Fibroblast of skin of scalp (primary cell): Measurements from ENCODE around the gene COMMD9. TPM values are rescaled to one million over a fixed set of nuclear protein-coding genes. Genes with fewer than 3 reads are reported as not detected.
"Not testable (repeated sequence)": the region's sequence is repeated elsewhere in the genome, so short reads cannot be mapped to it uniquely, and the experiment has no call there.

ENCODE experiments used
- DNase-seq: peaks from one replicate; pipeline ENCODE4 v3.0.0-alpha.2; 2013
- polyA plus RNA-seq, 2 experiments: library from polyadenylated mRNA; unstranded; fragments of 120-200 nt; gene quantifications; one replicate each; pipeline ENCODE4 v1.2.1, GENCODE V29; 2013; ENCODE audit not compliant: insufficient read length in 2 of 2

Gene COMMD9
- polyA plus RNA-seq (2013, experiment 1 of 2; ENCODE audit: insufficient read length), result 63.1 TPM
- polyA plus RNA-seq (2013, experiment 2 of 2; ENCODE audit: insufficient read length), result 63.4 TPM

GRCh38 chr11:36289226-36289852 lies at the start of gene COMMD9:
Gene COMMD9 (minus strand): TSS chr11:36289424. CDS start chr11:36289412, 12 bp downstream.
- DNase-seq, result peak; percentile 92

- DNase-seq, result peak; percentile 77
Observed at GRCh38 chr11:36333897-36334296, 44.7 kb upstream of the COMMD9 start.

DNA sequence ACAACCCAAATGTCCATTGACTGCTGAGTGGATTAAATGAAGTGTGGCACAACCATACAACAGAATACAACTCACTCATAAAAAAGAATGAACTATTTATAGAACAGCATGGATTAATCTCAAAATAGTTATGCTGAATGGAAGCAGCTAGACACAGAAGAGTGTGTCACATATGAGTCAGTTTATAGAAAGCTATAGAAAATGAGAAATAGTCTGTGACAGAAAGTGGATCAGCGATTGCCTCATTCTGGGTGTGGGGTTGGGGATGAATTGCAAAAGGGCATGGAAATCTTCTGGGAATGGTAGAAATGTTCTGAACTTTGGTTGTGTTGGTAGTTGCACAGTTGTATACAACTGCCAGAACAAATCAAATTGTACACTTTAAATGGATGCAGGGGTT lies 44.2 kb upstream of the COMMD9 start:
- DNase-seq, result peak; percentile 81

GRCh38 chr11:36330411-36330810 lies 41.2 kb upstream of the COMMD9 start:
- DNase-seq, result no peak

GRCh38 chr11:36328966-36329673 lies 39.9 kb upstream of the COMMD9 start:
- DNase-seq, result peak; percentile 11

GRCh38 chr11:36326524-36327419 lies 37.5 kb upstream of the COMMD9 start:
- no peak for DNase-seq

GRCh38 chr11:36325403-36325802 lies 36.2 kb upstream of the COMMD9 start:
- not testable (repeated sequence) for DNase-seq

GRCh38 chr11:36324956-36325355 lies 35.7 kb upstream of the COMMD9 start:
- DNase-seq, result not testable (repeated sequence)

GRCh38 chr11:36317992-36318391 lies 28.8 kb upstream of the COMMD9 start:
- DNase-seq, result no peak

- DNase-seq, result no peak
Observed at GRCh38 chr11:36316049-36316448, 26.8 kb upstream of the COMMD9 start.

- DNase-seq, result no peak
Observed at GRCh38 chr11:36314434-36314767, 25.2 kb upstream of the COMMD9 start.

GRCh38 chr11:36313750-36314433 lies 24.7 kb upstream of the COMMD9 start:
- no peak for DNase-seq

DNA sequence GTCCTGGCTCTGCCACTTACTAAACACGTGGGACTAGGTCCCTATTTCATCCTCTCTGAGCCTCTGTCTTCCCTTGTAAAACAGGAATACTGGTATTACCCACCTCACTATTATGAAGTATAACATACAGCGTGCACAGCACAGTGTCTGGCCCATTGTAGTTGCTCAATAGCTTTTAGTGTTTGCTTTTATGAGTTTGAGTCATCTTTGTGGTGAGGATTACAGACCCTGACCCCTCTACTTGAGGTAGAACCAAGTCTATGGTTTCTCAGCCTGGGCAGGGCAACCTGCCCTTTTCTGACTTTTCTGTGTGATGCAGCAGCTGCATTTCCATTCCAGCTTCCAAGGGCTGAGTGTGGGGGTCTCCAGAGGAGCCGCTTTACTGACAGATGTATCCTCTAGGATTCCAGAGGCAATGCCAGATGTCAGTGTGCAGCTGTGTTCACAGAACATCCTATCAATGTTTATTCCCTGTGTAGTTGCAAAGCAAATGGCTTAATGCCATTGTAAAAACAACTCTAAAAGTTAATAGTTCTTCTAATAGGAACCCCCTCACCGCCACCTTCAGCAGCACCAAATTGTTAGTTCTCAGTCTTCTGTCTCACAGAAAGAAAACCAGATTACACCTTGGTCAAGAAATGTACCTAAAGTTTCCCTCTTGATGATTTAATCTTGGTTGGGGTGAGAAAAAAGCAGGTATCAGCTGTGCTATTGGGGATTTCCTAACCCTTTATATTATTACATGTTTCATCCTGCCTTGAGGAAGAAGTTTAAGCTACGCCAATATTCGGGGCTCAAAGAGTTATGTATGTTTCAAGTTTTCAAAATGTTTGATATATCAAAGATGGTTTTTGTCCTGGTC lies 23.6 kb upstream of the COMMD9 start:
- DNase-seq, result peak; percentile 22

DNA sequence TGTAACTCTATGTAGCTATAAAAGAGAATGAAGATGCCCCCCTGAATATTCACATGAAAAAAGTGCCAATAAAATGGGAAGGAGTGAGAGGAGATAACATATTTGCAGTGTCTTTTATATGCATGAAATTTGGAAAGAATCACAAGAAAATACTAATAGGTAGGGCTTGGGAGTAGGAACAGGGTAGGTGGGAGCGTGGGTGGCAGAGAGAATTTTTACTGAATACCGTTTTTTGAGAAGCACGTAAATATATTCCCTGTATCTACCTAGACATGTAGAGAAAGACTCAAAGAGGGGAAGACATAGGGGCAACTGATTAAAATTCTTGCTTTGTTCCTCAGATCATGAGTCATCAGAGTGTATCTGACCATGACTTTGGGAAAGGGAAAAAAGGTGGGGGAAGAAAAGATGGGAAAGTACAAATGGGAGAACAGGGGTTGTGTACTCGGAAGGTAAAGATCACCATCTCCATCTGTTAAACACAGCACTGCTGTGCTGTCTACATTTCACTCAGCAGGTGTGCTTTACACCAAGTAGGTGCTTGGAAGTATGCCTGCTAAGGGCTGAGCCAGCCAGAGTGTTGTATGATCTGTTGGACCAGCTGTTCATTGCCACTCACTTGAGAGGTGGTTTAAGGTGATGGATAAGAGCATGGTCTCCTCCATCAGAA lies 22.8 kb upstream of the COMMD9 start:
- DNase-seq, result no peak

- no peak for DNase-seq
Observed at GRCh38 chr11:36309779-36310178, 20.6 kb upstream of the COMMD9 start.

GRCh38 chr11:36308577-36308976 lies 19.4 kb upstream of the COMMD9 start:
- no peak for DNase-seq

- peak; percentile 70 for DNase-seq
Observed at GRCh38 chr11:36306888-36307287, 17.7 kb upstream of the COMMD9 start.

DNA sequence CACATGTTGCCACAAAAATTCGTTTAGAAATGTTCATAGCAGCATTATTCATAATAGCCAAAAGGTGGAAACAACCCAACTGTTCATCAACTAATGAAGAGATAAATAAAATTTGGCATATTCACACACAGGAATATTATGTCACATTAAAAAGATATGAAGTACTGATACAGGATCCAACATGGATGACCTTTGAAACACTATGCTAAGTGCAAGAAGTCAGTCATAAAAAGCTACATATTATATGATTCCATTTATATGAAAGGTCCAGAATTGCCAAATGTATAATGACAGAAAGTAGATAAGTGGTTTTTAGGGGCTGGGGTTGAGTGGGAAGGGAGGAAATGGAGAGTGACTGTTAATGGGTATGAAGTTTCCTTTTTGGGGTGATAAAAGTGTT lies 15.8 kb upstream of the COMMD9 start:
- DNase-seq, result no peak

DNA sequence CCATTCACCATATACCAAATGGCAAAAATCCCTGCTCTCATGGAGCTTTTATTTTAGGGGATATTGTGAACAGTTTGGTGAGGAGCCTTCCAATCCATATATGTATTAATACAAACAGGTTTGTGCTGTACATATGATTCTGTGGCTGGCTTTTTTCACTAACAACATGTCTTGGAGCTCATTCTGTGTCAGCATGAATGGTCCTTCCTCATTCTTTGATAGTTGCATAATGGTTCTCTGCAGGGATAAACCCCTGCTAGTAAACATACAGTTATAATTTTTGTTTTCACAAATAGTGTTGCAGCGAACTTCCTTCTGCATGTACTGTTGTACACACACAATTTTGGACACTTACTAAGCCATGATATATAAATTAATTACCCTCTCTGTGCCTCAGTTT lies 15.1 kb upstream of the COMMD9 start:
- DNase-seq, result no peak

GRCh38 chr11:36300650-36301049 lies 11.4 kb upstream of the COMMD9 start:
- DNase-seq, result no peak
